Measurements from ENCODE around the gene ANKRD61.
"Not testable (repeated sequence)": the region's sequence is repeated elsewhere in the genome, so short reads cannot be mapped to it uniquely, and the experiment has no call there.

The ANKRD61 gene

GRCh38 chr7:6030988-6031387 is at the start of gene ANKRD61:
Gene ANKRD61 (plus strand): TSS chr7:6031376. CDS start chr7:6031376, 0 bp downstream.
- DNase-seq: no peak

GRCh38 chr7:5987061-5987460 is 44.1 kb upstream of the ANKRD61 start:
- DNase-seq: not testable (repeated sequence)

- DNase-seq: peak in 1 of 2 donors; percentile 69
These were observed 33.9 kb upstream of the ANKRD61 start for GRCh38 chr7:5997210-5997808.

GRCh38 chr7:6007386-6007785 is 23.8 kb upstream of the ANKRD61 start:
- DNase-seq: no peak

GRCh38 chr7:6007835-6008590 is 23.2 kb upstream of the ANKRD61 start:
- DNase-seq: not testable (repeated sequence)

- peak; percentile 86 to 94 for DNase-seq
These were observed 22.2 kb upstream of the ANKRD61 start, which contains the start of the genes AIMP2 and PMS2 for GRCh38 chr7:6008668-6009611. Gene AIMP2 (plus strand): TSS chr7:6009272. CDS start chr7:6009364, 92 bp downstream. Gene PMS2 (minus strand): TSS chr7:6009049. CDS start chr7:6009019, 30 bp downstream.

GRCh38 chr7:6010370-6010769 is 20.8 kb upstream of the ANKRD61 start:
- not testable (repeated sequence) for DNase-seq

GRCh38 chr7:6011541-6011940 is 19.6 kb upstream of the ANKRD61 start:
- no peak for DNase-seq

- DNase-seq: no peak
These were observed 18.6 kb upstream of the ANKRD61 start for GRCh38 chr7:6012355-6013104.

- DNase-seq: no peak
These were observed 15.1 kb upstream of the ANKRD61 start for GRCh38 chr7:6015917-6016652.

- DNase-seq: no peak
These were observed 14.6 kb upstream of the ANKRD61 start for GRCh38 chr7:6016653-6016966.

- DNase-seq: no peak
These were observed 10.5 kb upstream of the ANKRD61 start for GRCh38 chr7:6020371-6021286.

- DNase-seq: no peak
These were observed 8.5 kb upstream of the ANKRD61 start for GRCh38 chr7:6022707-6023106.

- no peak for DNase-seq
These were observed 7.2 kb upstream of the ANKRD61 start for GRCh38 chr7:6023974-6024435.

GRCh38 chr7:6026011-6026819 is 5.0 kb upstream of the ANKRD61 start:
- DNase-seq: peak; percentile 30 to 79

GRCh38 chr7:6026820-6027311 is 4.3 kb upstream of the ANKRD61 start:
- DNase-seq: no peak

- DNase-seq: no peak
These were observed 3.3 kb upstream of the ANKRD61 start for GRCh38 chr7:6027806-6028365.

- no peak for DNase-seq
These were observed 2.6 kb upstream of the ANKRD61 start for GRCh38 chr7:6028563-6028962.

- no peak for DNase-seq
These were observed 391 bp downstream of the ANKRD61 start for GRCh38 chr7:6031567-6031966.

Measured in bone marrow (tissue), 2 donors.